T-helper 17 cell (primary cell): Measurements from ENCODE around the gene MAN2A1. TPM values are rescaled to one million over a fixed set of nuclear protein-coding genes. Genes with fewer than 3 reads are reported as not detected.
"Not testable (repeated sequence)": the region's sequence is repeated elsewhere in the genome, so short reads cannot be mapped to it uniquely, and the experiment has no call there.

ENCODE experiments used
- ATAC-seq: fragments of 150-1000 bp; cut with Tn5 transposase; 2 replicates; pipeline ENCODE4 v1.10.0; 2021; ENCODE audit warnings: mild to moderate bottlenecking, moderate library complexity
- DNase-seq, 3 donors: peaks; one replicate each; pipeline versions ENCODE4 v3.0.0 to v3.0.0-alpha.2; 2020 to 2021
- H3K9me3 ChIP-seq: one replicate; pipeline ENCODE4 v1.7.0; 2013; ENCODE audit warnings: low read length, mild to moderate bottlenecking; ENCODE audit not compliant: control insufficient read depth, poor library complexity, severe bottlenecking
- H3K27ac Mint-ChIP-seq: one replicate; pipeline ENCODE4 v1.8.0; 2022; ENCODE audit warnings: mild to moderate bottlenecking, moderate library complexity, mixed read lengths
- H3K27me3 Mint-ChIP-seq: one replicate; pipeline ENCODE4 v1.8.0; 2022; ENCODE audit warnings: mixed read lengths
- H3K36me3 Mint-ChIP-seq: one replicate; pipeline ENCODE4 v1.8.0; 2022; ENCODE audit warnings: low read depth, mixed read lengths
- H3K4me1 Mint-ChIP-seq: one replicate; pipeline ENCODE4 v1.8.0; 2022; ENCODE audit warnings: mild to moderate bottlenecking, mixed read lengths
- H3K4me3 Mint-ChIP-seq: one replicate; pipeline ENCODE4 v1.8.0; 2022; ENCODE audit warnings: mild to moderate bottlenecking, moderate library complexity, mixed read lengths
- total RNA-seq, 4 donors: library from RNA in 2 of 4; stranded (reverse) in 2 of 4; gene quantifications; one replicate each; pipeline ENCODE4 v1.2.3 and lab custom pipeline; 2022 to 2026

MAN2A1 gene
- total RNA-seq, 2 donors from 2014 or later: 51.6 to 53.3 TPM

DNA sequence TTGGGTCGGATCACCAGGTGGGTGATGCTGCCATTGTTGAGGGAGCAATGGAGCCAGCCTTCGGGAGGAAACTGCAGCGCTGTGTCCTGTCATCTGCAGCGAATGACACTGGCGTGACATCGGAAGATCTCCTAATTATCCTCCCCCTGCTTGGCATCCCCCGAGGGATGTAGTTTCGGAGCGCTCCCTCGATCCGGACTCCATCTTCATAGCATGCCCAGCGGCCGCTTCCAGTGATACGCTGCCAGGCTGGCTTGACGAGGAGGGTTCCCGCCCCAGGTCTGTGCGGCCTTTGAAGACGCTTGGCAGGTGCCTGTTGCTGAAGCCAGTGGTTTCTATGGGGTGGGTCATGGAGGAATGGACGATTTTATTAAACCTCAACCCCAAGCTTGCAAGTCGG lies 194.9 kb downstream of the MAN2A1 start:
- Mint-ChIP-seq H3K36me3 (no peaks in the 10 kb centered on the region), H3K4me3 (no peak overlapping the region), H3K4me1 (peaks cover 3% of the 10 kb centered on the region), H3K27ac (no peak overlapping the region), H3K27me3 (no peaks in the 10 kb centered on the region)
- H3K9me3 ChIP-seq: no peaks in the 10 kb centered on the region
- DNase-seq (no peak), ATAC-seq (no peak)

DNA sequence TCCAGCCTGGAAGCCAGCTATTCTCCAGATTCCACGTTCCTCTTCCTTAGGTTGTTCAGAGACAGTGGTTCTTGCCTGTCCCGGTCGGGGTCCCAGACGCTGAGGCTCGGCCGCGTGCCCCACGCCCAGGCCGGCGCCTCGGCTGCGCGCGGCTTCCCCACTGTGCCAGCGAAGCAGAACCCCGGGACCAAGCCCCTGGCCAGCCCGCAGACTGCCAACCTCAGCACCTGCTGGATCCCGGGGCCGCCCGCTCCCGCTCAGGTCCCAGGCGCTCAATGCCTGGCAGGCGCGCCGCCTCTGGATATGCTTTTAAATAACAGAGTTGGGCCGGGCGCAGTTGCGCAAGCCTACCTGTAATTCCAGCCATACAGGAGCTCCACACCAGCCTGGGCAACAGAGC lies 195.5 kb downstream of the MAN2A1 start:
- no peaks in the 10 kb centered on the region for H3K9me3 ChIP-seq
- Mint-ChIP-seq H3K4me1 (peaks cover 3% of the 10 kb centered on the region), H3K4me3 (no peak overlapping the region), H3K36me3 (no peaks in the 10 kb centered on the region), H3K27ac (no peak overlapping the region), H3K27me3 (no peaks in the 10 kb centered on the region)
- DNase-seq (no peak), ATAC-seq (no peak)

DNA sequence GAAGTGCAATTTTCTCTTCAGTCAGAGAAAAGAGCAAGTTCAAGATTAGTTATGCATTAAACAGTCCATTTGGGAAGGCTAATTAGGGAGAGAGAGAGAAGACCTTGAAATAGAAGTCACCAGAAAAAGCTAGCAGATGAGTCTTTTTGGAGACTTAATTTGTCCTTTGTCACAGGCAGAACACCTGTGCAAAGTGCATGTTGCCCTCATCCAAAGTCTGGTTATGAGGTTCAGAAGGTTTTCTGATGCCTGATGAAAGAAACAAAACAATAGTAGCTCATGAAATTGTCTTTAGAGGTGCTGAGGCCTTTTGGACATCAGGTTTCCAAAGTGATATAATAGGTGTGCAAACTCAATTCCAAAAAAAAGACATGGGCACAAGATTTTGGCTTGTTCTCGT lies 199.3 kb downstream of the MAN2A1 start:
- no peak for ATAC-seq
- Mint-ChIP-seq H3K27ac (no peak overlapping the region), H3K4me3 (no peak overlapping the region), H3K36me3 (no peaks in the 10 kb centered on the region), H3K4me1 (peaks cover 3% of the 10 kb centered on the region), H3K27me3 (no peaks in the 10 kb centered on the region)
- no peaks in the 10 kb centered on the region for H3K9me3 ChIP-seq
- no peak for DNase-seq

GRCh38 chr5:109893271-109893670 lies 203.5 kb downstream of the MAN2A1 start:
- H3K27ac Mint-ChIP-seq, H3K27me3 Mint-ChIP-seq, H3K9me3 ChIP-seq, H3K4me1 Mint-ChIP-seq, H3K4me3 Mint-ChIP-seq, ATAC-seq, H3K36me3 Mint-ChIP-seq, DNase-seq: not testable (repeated sequence)

DNA sequence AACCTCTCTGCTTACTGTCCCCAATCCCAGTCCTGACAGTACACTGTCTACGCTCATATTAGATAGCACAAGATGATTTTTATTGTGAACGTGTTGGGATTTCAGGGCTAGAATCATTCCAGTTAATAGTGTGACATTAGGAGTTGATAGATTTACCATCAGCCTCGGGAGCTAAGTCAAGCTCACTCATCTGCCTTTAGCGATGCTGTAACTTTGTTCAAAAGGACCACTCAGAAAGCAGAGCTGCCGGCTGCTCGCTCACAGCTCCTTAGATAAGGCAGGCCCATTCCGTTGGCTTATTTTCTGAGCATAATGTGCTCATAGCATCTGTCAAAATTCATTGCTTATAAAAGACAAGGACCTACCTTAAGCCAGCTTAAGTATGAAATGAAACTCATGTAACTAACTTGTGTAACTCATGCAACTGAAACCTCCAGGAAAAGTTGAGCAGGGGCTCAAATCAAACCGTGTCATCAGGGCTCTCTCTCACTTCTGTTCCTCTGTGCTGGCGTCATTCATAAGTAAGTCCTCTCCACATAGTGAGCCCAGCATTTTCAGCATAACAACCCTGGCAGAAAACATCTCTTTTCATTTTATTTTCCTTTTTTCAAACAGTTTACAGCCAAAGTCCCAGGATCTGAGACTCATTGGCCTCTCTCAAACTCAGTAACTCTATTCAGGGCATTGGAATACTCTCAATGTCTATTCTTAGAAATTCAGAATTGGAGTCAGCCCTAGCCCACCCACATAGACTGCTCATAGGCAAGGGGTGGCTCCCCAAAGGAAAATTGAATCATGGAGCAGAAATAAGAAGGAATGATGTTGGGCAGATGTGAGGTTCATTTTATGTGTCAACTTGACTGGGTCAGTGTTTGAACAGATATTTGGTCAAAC lies 208.8 kb downstream of the MAN2A1 start:
- H3K36me3 Mint-ChIP-seq: no peaks in the 10 kb centered on the region
- ATAC-seq: no peak
- H3K27me3 Mint-ChIP-seq: peaks cover 15% of the 10 kb centered on the region
- H3K4me1 Mint-ChIP-seq: peaks cover 3% of the 10 kb centered on the region
- H3K9me3 ChIP-seq: no peaks in the 10 kb centered on the region
- H3K27ac Mint-ChIP-seq: no peak overlapping the region
- H3K4me3 Mint-ChIP-seq: no peak overlapping the region
- no peak for DNase-seq

DNA sequence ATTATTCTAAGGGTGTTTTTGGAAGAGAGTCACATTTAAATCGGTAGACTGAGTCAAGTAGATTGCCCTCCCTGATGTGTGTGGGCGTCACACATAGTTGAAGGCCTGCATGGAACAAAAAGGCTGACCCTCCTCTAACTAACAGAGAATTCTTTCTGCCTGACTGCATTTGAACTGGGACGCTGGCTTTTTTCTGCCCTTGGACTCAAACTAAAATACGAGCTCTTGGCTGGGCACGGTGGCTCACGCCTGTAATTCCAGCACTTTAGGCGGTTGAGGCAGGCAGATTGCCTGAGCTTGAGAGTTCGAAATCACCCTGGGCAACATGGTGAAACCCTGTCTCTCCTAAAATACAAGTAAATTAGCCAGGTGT lies 209.4 kb downstream of the MAN2A1 start:
- Mint-ChIP-seq H3K4me1 (peaks cover 3% of the 10 kb centered on the region), H3K4me3 (no peak overlapping the region), H3K27me3 (peaks cover 15% of the 10 kb centered on the region), H3K27ac (no peak overlapping the region), H3K36me3 (no peaks in the 10 kb centered on the region)
- ATAC-seq (no peak), DNase-seq (no peak)
- H3K9me3 ChIP-seq: no peaks in the 10 kb centered on the region

DNA sequence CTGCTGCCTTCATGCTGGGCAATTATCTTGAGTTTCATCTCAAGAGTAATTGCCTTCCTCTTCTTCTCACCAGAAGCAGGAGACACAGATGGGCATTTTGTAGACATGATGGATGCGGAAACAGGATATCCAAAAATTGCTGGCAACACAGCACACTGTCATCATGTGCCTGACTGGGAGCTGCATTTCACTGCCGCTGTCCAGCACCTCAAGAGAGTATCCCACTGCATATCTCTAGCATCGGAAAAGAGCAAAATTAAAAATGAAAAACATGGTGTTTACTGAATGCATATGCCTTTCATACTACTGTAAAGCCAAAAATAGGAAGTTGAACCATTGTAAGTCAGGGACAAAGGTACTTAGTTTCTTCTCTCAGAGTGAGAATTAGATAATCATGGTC lies 210.7 kb downstream of the MAN2A1 start:
- Mint-ChIP-seq H3K4me3 (no peak overlapping the region), H3K4me1 (peaks cover 3% of the 10 kb centered on the region), H3K36me3 (no peaks in the 10 kb centered on the region), H3K27ac (no peak overlapping the region), H3K27me3 (peaks cover 15% of the 10 kb centered on the region)
- ATAC-seq: no peak
- DNase-seq: no peak
- H3K9me3 ChIP-seq: no peaks in the 10 kb centered on the region

DNA sequence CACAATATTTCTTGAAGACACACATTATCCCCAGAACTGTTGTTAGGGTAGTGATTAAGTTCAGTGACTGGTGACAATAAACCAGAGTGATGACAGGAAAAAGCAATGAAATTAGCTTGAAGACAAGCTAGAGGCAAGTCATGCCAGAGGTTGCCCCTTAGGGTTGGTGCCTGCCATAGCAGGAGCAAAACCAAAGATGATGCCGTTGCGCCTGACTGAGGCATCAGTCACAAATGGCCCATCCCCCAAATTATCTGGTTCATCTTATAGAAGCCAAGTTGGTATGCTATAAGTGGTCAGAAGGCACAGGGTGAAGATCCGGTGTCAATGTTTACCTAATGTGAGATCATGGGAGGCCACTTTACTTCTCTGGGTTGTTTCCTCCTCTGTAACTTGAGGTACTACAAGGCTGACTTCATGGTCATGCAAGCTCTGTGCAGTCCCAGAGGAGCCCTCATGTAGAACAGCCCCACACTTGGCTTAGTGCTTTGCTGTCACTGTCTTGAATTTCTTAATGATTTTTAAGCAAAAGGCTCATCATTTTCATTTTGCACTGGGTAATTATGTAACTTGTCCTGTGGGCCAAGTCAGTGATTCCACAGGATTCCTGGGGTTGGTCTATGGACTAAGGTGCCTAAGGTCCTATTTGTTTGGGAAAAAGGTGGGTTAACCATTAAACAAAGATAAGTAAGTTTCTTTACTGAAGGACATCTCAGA lies 211.3 kb downstream of the MAN2A1 start:
- Mint-ChIP-seq H3K4me3 (no peak overlapping the region), H3K4me1 (peaks cover 3% of the 10 kb centered on the region), H3K36me3 (no peaks in the 10 kb centered on the region), H3K27ac (no peak overlapping the region), H3K27me3 (peaks cover 15% of the 10 kb centered on the region)
- DNase-seq (no peak), ATAC-seq (no peak)
- H3K9me3 ChIP-seq: no peaks in the 10 kb centered on the region

DNA sequence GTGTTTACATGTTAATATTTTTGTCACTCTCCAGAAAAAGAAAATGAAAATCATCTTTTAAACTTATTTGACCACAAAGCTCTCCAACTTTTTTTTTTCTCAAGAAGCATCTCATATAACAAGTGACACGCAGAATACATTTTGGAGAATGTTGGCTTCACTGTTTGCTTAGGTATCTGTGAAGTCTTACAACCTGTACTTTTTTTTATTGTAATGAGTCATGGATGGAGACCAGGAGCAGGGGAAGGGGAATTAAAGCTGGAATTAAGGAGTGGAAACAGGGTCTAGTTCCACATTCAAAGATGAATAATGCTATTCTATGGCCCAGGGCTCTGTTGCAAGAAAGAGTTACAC lies 211.9 kb downstream of the MAN2A1 start:
- peaks cover 3% of the 10 kb centered on the region for H3K4me1 Mint-ChIP-seq
- ATAC-seq (no peak), DNase-seq (no peak)
- H3K9me3 ChIP-seq: no peaks in the 10 kb centered on the region
- no peak overlapping the region for H3K27ac Mint-ChIP-seq
- peaks cover 15% of the 10 kb centered on the region for H3K27me3 Mint-ChIP-seq
- no peak overlapping the region for H3K4me3 Mint-ChIP-seq
- no peaks in the 10 kb centered on the region for H3K36me3 Mint-ChIP-seq

- H3K36me3 Mint-ChIP-seq: no peaks in the 10 kb centered on the region
- H3K27ac Mint-ChIP-seq: no peak overlapping the region
- H3K27me3 Mint-ChIP-seq: peaks cover 15% of the 10 kb centered on the region
- ATAC-seq (no peak), DNase-seq (no peak)
- no peaks in the 10 kb centered on the region for H3K9me3 ChIP-seq
- H3K4me3 Mint-ChIP-seq: no peak overlapping the region
- peaks cover 3% of the 10 kb centered on the region for H3K4me1 Mint-ChIP-seq
These were observed 213.3 kb downstream of the MAN2A1 start for GRCh38 chr5:109903061-109903460.

DNA sequence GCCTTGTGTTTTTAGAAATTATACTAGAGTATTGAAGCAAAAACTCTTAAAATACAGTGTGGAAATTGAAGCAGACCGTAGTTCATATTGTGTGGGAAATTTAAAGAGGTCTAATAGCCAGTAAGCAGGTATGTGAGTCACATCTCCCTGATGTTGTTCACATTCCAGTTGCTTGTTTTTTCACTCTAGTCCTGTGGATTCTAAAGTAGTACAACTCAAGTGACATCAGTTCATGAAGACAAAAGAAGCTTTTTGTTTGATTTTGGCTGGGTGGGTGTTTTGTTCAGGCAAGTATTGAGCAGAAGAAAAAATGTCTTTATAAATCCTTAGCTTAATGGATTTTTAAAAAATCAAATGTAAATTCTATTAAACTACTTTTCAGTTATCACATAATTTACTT lies 216.2 kb downstream of the MAN2A1 start:
- Mint-ChIP-seq H3K27ac (no peak overlapping the region), H3K4me1 (peaks cover 3% of the 10 kb centered on the region), H3K36me3 (no peaks in the 10 kb centered on the region), H3K4me3 (no peak overlapping the region), H3K27me3 (peaks cover 15% of the 10 kb centered on the region)
- no peaks in the 10 kb centered on the region for H3K9me3 ChIP-seq
- DNase-seq (no peak), ATAC-seq (no peak)

DNA sequence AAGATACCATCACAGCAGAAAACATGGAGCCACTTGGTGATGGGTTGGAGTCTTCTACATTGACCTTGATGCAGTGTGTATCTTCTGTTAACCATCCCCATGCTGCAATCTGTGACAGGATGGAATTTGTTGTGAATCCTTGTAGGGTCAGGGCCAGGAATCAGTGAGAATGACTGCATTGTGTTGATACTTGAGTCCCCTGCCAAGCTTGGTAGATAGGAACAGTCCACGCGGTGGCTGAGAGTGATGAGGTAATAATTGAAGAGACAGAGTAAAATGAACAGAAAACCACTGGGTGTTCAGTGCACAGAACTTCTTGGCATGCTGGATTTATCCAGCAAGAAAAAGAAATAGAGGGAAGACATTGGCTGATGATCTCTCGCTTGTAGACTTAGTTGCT lies 217.5 kb downstream of the MAN2A1 start:
- DNase-seq (no peak), ATAC-seq (no peak)
- no peaks in the 10 kb centered on the region for H3K4me1 Mint-ChIP-seq
- H3K36me3 Mint-ChIP-seq: no peaks in the 10 kb centered on the region
- H3K9me3 ChIP-seq: no peaks in the 10 kb centered on the region
- no peak overlapping the region for H3K4me3 Mint-ChIP-seq
- H3K27ac Mint-ChIP-seq: no peak overlapping the region
- peaks cover 12% of the 10 kb centered on the region for H3K27me3 Mint-ChIP-seq

DNA sequence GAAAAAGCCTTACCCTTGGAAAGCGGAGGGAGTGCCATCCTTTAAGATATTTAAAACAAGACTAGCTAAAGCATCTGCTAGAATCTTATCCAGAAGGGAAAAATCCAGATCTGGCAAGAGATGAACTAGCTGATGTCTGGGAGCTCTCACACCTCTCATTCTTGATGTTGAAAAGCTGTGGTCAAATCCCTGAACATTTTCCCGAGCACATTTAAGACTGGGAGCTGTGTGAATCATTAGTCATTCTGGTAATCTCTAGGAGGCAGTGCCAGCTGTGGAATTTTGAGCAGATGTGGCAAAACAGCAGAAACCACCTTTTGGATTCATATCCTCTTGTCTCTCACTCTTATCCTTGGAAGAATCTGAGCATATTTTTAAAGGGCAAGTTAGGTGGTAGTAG lies 218.0 kb downstream of the MAN2A1 start:
- H3K9me3 ChIP-seq: no peaks in the 10 kb centered on the region
- no peak for DNase-seq
- H3K27ac Mint-ChIP-seq: no peak overlapping the region
- no peak overlapping the region for H3K4me3 Mint-ChIP-seq
- no peak for ATAC-seq
- no peaks in the 10 kb centered on the region for H3K4me1 Mint-ChIP-seq
- H3K27me3 Mint-ChIP-seq: peaks cover 6% of the 10 kb centered on the region
- no peaks in the 10 kb centered on the region for H3K36me3 Mint-ChIP-seq

DNA sequence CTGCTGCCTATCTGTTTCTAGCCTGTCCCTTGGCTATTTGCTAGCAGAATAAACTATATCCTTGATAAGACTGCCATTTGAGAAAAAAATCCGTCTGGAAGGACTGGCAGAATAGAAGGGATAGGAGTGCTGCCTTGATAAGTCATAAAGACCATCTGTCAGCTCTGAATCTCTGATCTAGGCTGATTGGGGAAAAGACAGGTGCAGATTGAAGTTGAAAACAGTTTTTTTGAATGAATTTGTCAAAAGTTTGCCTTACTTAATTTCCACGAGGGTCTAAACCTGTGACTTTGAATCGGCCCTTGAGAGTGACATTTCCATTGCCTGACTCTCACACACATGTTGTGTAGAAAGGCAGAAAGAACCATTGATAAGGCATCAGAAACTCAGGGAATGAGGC lies 218.6 kb downstream of the MAN2A1 start:
- no peaks in the 10 kb centered on the region for H3K9me3 ChIP-seq
- Mint-ChIP-seq H3K27ac (no peak overlapping the region), H3K4me1 (no peaks in the 10 kb centered on the region), H3K4me3 (no peak overlapping the region), H3K36me3 (no peaks in the 10 kb centered on the region), H3K27me3 (no peaks in the 10 kb centered on the region)
- DNase-seq (no peak), ATAC-seq (no peak)
